Measurements from ENCODE around the gene REX1BD. TPM values are rescaled to one million over a fixed set of nuclear protein-coding genes. Genes with fewer than 3 reads are reported as not detected.

Gene REX1BD
- total and polyA plus RNA-seq, 4 donors: 25.9 to 71.9 (median 51.4) TPM

- H3K9ac ChIP-seq (ENCODE audit: low read depth in 1 of 2, low read length in 2 of 2): peak within 1 kb of the TSS; percentile 86 to 98
- peaks cover 19 to 52% (median 31%) of the 10 kb centered on the region in 4 donors for H3K36me3 ChIP-seq (ENCODE audit: control insufficient read depth in 4 of 4, insufficient read depth in 3 of 4, low read depth in 1 of 4, low read length in 3 of 4)
- peak within 1 kb of the TSS; percentile 67 to 100 (median 93) for H3K4me3 ChIP-seq (ENCODE audit: low read depth in 1 of 3, low read length in 3 of 3)
- H3K27me3 ChIP-seq (ENCODE audit: control insufficient read depth in 4 of 4, insufficient read depth in 4 of 4, low read length in 3 of 4): no peaks in the 10 kb centered on the region
- H3K4me1 ChIP-seq (ENCODE audit: control insufficient read depth in 4 of 4, insufficient read depth in 4 of 4, low read length in 3 of 4): peaks cover 4 to 20% (median 11%) of the 10 kb centered on the region in 4 donors
- H3K9me3 ChIP-seq (ENCODE audit: control insufficient read depth in 4 of 4, low read length in 3 of 4): no peaks in the 10 kb centered on the region
- TF ChIP-seq ZBTB33 (IDR thresholded peaks at IDR 0.05): peak; percentile 57
- peak; percentile 100 for TF ChIP-seq YY1 (IDR thresholded peaks at IDR 0.05)
- TF ChIP-seq RAD21 (IDR thresholded peaks at IDR 0.05): peak; percentile 64 to 69
- TF ChIP-seq EGR1 (IDR thresholded peaks at IDR 0.05; ENCODE audit: low read depth in 2 of 2): peak; percentile 38 to 77
- TF ChIP-seq FOXA1 (IDR thresholded peaks at IDR 0.05): peak; percentile 52
- TF ChIP-seq HNF4A (conservative IDR thresholded peaks at IDR 0.05): peak; percentile 19 to 39
- no peak for TF ChIP-seq NR2F2 (IDR thresholded peaks at IDR 0.05)
- TF ChIP-seq REST (IDR thresholded peaks at IDR 0.05): peak; percentile 83
- TF ChIP-seq, protein P1, sequence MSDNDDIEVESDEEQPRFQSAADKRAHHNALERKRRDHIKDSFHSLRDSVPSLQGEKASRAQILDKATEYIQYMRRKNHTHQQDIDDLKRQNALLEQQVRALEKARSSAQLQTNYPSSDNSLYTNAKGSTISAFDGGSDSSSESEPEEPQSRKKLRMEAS (IDR thresholded peaks at IDR 0.05): peak; percentile 98
- TF ChIP-seq SP1 (IDR thresholded peaks at IDR 0.05): peak; percentile 79
- TF ChIP-seq JUND (IDR thresholded peaks at IDR 0.05): peak; percentile 46 to 63
- TF ChIP-seq RXRA (IDR thresholded peaks at IDR 0.05): peak; percentile 42 to 51
- TF ChIP-seq, protein P2, sequence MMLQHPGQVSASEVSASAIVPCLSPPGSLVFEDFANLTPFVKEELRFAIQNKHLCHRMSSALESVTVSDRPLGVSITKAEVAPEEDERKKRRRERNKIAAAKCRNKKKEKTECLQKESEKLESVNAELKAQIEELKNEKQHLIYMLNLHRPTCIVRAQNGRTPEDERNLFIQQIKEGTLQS (IDR thresholded peaks at IDR 0.05): no peak
- peak; percentile 77 to 95 for TF ChIP-seq GABPA (IDR thresholded peaks at IDR 0.05 in 1 of 2, conservative IDR thresholded peaks at IDR 0.05 in 1 of 2)
- peak; percentile 35 for TF ChIP-seq TAF1 (conservative IDR thresholded peaks at IDR 0.05)
- no peak for TF ChIP-seq FOXA2 (IDR thresholded peaks at IDR 0.05)
- no peak for TF ChIP-seq HNF4G (IDR thresholded peaks at IDR 0.05)
- peak; percentile 99 for DNase-seq (ENCODE audit: low spot score)
- under 1% methylated on average over 75 of the region's 75 CpGs for WGBS
- peak within 1 kb of the TSS; percentile 79 to 92 for H3K27ac ChIP-seq (ENCODE audit: low read depth in 1 of 2, low read length in 2 of 2)
Observed at GRCh38 chr19:18571564-18572344, 16.8 kb upstream of the REX1BD start, which contains the start of gene UBA52. Gene UBA52, plus strand, starts transcription at chr19:18571857. Its CDS starts 1,444 bp downstream, at chr19:18573301.

All from liver (tissue), 9 donors.